ENCODE data around the gene VIPR2. TPM values are rescaled to one million over a fixed set of nuclear protein-coding genes. Genes with fewer than 3 reads are reported as not detected.
"Not testable (repeated sequence)": the region's sequence is repeated elsewhere in the genome, so short reads cannot be mapped to it uniquely, and the experiment has no call there.

Gene VIPR2
- total RNA-seq, 2 donors from 2014 or later: 0.46 to 3.0 TPM

DNA sequence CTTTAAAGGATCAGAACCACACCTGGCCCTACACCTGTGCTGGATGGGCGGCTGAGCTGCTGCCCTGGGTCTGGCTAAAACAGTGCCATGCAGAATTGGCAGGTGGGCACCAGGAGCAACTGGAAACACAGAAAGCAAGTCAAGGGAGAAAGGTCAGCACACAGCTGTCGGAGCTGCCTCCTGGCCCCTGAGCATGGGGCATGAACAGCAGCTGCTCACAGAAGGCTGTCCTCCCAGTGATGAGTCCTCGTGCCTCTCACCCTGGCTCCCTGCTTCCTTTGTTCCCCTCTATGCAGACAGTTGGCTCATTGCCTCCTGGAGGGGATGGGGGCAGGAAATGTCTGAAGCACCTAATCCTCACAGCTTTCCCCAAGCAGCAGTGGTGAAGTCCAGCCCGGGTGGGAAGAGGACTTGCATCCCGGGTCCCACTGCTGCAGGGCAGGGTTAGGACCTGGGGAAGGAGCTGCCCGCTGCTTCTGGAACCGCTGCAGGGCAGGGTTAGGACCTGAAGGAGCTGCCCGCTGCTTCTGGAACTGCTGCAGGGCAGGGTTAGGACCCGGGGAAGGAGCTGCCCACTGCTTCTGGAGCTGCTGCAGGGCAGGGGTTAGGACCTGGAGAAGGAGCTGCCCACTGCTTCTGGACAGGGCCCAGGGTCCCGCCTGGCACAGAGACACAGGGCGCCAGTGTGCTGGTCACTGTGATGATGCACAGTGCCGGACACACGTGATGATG lies 37.3 kb downstream of the VIPR2 start:
- H3K9me3 Mint-ChIP-seq: peaks cover 0 to under 1% of the 10 kb centered on the region in 2 donors
- no peaks in the 10 kb centered on the region for H3K36me3 Mint-ChIP-seq (ENCODE audit: insufficient read depth in 2 of 2)
- peaks cover 4% of the 10 kb centered on the region for H3K27me3 Mint-ChIP-seq (ENCODE audit: low read depth)
- no peak overlapping the region for H3K27ac Mint-ChIP-seq
- ATAC-seq (replicated peaks in 1 of 2): no peak
- peaks cover 4% of the 10 kb centered on the region for H3K4me1 Mint-ChIP-seq (ENCODE audit: low read depth)
- H3K4me3 Mint-ChIP-seq: no peak overlapping the region
- DNase-seq: no peak

DNA sequence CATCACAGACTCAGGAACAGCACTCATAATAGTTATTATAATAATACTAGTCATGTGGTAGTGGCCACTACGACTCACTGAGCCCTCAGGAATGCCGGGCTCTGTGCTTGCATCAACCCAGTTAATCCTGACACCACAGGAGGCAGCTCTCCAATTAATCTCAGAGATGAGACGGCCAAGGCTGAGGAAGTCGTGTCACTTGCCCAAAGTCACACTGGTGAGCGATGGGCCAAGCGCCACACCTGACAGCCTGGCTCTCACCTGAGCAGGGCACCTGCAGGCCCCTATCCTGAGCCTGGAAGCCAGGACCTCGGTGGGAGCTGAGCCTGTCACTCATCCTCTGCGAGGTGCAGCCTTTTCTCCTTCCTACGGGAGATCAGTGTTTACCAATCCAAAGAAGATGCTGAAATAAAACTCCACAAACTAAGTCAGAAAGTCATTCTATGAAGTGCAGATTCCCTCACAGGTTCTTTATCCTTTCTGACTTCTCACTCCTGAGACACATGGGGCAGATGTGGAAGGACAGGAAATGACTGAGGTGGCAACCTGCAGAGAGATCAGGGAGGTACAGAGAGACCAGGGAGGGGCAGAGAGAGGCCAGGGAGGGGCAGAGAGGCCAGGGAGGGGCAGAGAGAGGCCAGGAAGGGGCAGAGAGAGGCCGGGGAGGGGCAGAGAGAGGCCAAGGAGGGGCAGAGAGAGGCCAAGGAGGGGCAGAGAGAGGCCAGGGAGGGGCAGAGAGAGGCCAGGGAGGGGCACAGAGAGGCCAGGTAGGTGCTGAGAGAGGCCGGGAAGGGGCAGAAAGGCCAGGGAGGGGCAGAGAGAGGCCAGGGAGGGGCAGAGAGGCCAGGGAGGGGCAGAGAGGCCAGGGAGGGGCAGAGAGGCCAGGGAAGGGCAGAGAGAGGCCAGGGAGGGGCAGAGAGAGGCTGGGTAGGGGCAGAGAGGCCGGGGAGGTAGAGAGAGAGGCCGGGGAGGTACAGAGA lies 38.5 kb downstream of the VIPR2 start:
- no peak overlapping the region for H3K27ac Mint-ChIP-seq
- no peaks in the 10 kb centered on the region for H3K27me3 Mint-ChIP-seq (ENCODE audit: low read depth)
- ATAC-seq (replicated peaks in 1 of 2): no peak

DNA sequence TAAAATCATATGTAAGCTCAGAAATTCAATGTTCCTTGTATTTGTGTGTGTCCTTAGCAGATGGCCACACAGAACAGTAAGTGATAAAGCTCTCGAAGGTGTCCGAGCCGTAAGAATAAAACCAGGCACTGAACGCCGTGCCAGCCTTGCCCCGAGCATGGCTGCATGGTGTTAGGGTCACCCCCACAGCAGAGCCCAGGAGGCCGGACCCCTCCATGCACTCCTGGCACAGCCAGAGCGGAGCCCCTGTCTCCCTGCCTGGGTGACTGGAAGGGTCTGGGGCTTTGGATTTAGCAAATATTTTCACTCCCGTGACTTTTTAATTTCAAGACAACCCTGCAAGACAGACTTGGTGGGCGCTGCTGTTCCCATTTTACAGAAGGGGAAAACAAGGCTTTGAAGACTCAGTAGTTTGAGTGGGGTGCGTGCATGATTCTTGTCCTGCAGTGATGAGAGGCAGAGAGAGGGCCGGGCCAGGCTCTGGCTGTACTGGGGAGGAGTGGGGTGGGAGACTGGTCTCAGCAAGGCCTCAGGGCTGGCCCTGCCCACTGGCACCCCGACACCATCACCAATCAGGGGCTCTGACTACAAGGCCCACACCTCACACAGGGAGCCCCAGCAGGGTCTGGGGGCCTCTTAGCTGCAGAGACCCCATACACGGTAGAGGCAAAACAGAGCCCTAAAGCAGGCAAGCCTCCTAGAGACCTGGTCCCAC lies 39.4 kb downstream of the VIPR2 start:
- ATAC-seq (replicated peaks in 1 of 2) (no peak), DNase-seq (no peak)
- H3K36me3 Mint-ChIP-seq (ENCODE audit: insufficient read depth in 2 of 2): peaks cover 5% of the 10 kb centered on the region in 2 donors
- H3K27ac Mint-ChIP-seq: no peak overlapping the region
- no peak overlapping the region for H3K4me3 Mint-ChIP-seq
- H3K4me1 Mint-ChIP-seq (ENCODE audit: low read depth): peaks cover 4% of the 10 kb centered on the region
- peaks cover 2 to 6% of the 10 kb centered on the region in 2 donors for H3K9me3 Mint-ChIP-seq
- no peaks in the 10 kb centered on the region for H3K27me3 Mint-ChIP-seq (ENCODE audit: low read depth)

More for the DNA sequence above, 38.5 kb downstream of the VIPR2 start:
- Mint-ChIP-seq H3K4me3 (no peak overlapping the region), H3K36me3 (ENCODE audit: insufficient read depth in 2 of 2) (peaks cover 4 to 5% of the 10 kb centered on the region in 2 donors), H3K9me3 (peaks cover under 1 to 3% of the 10 kb centered on the region in 2 donors), H3K4me1 (ENCODE audit: low read depth) (peaks cover 4% of the 10 kb centered on the region)
- no peak for DNase-seq

DNA sequence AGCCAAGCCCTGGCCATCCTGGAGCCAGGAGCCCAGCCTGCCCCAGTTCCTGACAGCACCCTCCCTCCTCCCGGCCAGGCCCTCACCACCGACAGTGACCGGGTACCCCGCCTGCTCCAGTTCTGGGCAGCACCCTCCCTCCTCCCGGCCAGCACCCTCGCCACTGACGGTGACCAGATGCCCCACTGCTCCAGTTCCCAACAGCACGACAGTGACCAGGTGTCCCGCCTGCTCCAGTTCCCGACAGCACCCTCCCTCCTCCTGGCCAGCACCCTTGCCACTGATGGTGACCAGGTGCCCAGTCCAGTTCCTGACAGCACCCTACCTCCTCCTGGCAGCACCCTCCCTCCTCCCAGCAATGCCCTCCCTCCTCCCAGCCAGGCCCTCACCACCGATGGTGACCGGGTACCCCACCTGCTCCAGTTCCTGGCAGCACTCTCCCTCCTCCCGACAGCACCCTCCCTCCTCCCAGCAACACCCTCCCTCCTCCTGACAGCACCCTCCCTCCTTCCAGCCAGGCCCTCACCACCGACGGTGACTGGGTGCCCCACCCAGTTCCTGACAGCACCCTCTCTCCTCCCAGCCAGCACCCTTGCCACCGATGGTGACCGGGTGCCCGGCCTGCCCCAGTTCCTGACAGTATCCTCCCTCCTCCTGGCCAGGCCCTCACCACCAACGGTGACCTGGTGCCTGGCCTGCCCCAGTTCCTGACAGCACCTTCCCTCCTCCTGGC lies 40.3 kb downstream of the VIPR2 start:
- H3K36me3 Mint-ChIP-seq (ENCODE audit: insufficient read depth in 2 of 2): peaks cover 5% of the 10 kb centered on the region in 2 donors
- H3K9me3 Mint-ChIP-seq: peaks cover 2 to 6% of the 10 kb centered on the region in 2 donors
- no peak for ATAC-seq (replicated peaks in 1 of 2)
- H3K4me1 Mint-ChIP-seq (ENCODE audit: low read depth): peaks cover 4% of the 10 kb centered on the region
- no peaks in the 10 kb centered on the region for H3K27me3 Mint-ChIP-seq (ENCODE audit: low read depth)
- H3K27ac Mint-ChIP-seq: no peak overlapping the region
- no peak overlapping the region for H3K4me3 Mint-ChIP-seq
- DNase-seq: no peak

DNA sequence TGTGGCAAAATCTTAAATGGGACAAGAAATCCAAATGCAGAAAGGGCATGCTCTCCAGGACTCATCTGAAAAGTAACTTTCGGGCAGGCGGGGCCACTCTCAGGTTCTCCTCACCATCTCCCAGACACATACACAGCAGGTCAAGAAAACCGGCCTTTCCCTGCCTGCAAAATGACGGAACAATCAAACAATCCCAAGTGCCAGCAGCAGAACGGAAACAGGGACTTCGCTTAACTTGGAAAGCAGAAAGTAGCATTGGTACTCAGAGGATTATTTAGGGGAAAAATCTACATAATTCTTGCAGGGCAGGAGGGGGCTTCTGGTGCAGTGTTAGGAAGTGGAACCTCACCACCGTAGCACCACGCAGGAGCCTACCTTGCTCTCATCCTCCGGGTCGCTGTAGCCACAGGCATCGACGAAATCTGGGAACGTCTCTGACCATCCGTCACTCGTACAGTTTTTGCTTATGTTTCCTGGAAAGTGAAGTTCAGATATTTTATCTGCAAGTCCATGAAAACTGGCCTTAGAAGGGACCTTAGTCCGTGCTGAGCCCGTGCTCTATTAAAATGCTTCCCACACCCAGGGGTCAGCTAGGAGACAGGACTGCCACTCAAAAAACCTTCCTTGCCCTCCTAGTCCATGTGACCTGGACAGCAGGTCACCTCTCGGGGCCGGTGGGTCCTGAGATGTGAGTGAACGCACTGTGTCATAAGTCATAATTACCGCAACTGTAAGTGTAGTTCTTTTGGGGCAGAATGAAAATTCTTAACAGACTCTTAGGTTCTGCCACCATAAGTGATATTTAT lies 41.1 kb downstream of the VIPR2 start:
- Mint-ChIP-seq H3K36me3 (ENCODE audit: insufficient read depth in 2 of 2) (peaks cover 5% of the 10 kb centered on the region in 2 donors), H3K27ac (no peak overlapping the region), H3K9me3 (peaks cover 2 to 6% of the 10 kb centered on the region in 2 donors), H3K27me3 (ENCODE audit: low read depth) (no peaks in the 10 kb centered on the region), H3K4me3 (no peak overlapping the region), H3K4me1 (ENCODE audit: low read depth) (peaks cover 4% of the 10 kb centered on the region)
- ATAC-seq (replicated peaks in 1 of 2) (no peak), DNase-seq (no peak)

DNA sequence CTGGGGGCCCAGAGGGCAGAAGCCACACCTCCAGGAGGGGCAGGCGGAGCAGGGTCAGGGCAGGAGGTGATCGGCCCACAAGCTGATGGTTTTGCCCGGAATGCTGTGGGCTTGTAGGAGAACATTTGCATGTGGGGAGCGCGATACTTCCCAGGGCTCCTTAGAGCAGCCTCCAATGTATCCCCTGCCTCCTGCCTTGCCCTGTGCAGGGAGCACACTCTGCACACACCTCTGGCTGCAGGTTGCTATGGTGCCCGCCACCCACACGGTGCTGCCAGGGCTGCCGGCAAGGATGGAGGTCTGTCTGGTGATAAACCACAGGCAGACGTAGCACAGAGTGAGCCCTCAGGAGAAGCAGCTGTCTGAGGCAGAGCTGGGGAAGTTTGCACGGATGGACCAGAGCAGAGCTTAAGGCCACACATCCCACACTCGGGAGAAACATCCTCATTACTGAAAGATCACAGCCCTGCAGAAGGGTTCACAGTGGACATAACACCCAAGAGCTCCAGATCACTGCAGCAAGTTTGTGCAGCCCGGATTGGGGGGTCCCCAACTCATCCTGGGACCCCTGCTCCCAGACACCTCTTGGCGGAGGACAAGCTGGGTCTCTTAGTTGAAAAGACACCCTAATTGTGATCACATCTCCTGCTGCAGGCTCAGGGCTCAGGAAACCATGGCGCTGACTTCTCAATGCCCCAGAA lies 41.8 kb downstream of the VIPR2 start:
- no peak for ATAC-seq (replicated peaks in 1 of 2)
- Mint-ChIP-seq H3K4me3 (no peak overlapping the region), H3K9me3 (peaks cover 2 to 6% of the 10 kb centered on the region in 2 donors), H3K36me3 (ENCODE audit: insufficient read depth in 2 of 2) (peaks cover 5% of the 10 kb centered on the region in 2 donors), H3K27me3 (ENCODE audit: low read depth) (no peaks in the 10 kb centered on the region), H3K27ac (no peak overlapping the region), H3K4me1 (ENCODE audit: low read depth) (peaks cover 4% of the 10 kb centered on the region)
- DNase-seq: no peak

DNA sequence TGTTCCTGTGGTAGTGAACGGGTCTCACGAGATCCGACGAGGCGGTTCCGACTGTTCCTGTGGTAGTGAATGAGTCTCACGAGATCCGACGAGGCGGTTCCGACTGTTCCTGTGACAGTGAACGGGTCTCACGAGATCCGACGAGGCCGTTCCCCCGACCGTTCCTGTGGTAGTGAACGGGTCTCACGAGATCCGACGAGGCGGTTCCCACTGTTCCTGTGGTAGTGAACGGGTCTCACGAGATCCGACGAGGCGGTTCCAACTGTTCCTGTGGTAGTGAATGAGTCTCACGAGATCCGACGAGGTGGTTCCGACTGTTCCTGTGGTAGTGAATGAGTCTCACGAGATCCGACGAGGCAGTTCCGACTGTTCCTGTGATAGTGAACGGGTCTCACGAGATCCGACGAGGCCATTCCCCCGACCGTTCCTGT lies 43.0 kb downstream of the VIPR2 start:
- H3K4me3 Mint-ChIP-seq; ATAC-seq (replicated peaks in 1 of 2); H3K4me1 Mint-ChIP-seq (ENCODE audit: low read depth); H3K36me3 Mint-ChIP-seq (ENCODE audit: insufficient read depth in 2 of 2); DNase-seq; H3K27ac Mint-ChIP-seq; H3K27me3 Mint-ChIP-seq (ENCODE audit: low read depth); H3K9me3 Mint-ChIP-seq: not testable (repeated sequence)

DNA sequence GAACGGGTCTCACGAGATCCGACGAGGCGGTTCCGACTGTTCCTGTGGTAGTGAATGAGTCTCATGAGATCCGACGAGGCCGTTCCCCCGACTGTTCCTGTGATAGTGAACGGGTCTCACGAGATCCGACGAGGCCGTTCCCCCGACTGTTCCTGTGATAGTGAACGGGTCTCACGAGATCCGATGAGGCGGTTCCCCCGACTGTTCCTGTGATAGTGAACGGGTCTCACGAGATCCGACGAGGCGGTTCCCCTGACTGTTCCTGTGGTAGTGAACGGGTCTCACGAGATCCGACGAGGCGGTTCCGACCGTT lies 43.6 kb downstream of the VIPR2 start:
- not testable (repeated sequence) for H3K36me3 Mint-ChIP-seq (ENCODE audit: insufficient read depth in 2 of 2); H3K27ac Mint-ChIP-seq; ATAC-seq (replicated peaks in 1 of 2); H3K9me3 Mint-ChIP-seq; H3K27me3 Mint-ChIP-seq (ENCODE audit: low read depth); DNase-seq; H3K4me1 Mint-ChIP-seq (ENCODE audit: low read depth); H3K4me3 Mint-ChIP-seq

DNA sequence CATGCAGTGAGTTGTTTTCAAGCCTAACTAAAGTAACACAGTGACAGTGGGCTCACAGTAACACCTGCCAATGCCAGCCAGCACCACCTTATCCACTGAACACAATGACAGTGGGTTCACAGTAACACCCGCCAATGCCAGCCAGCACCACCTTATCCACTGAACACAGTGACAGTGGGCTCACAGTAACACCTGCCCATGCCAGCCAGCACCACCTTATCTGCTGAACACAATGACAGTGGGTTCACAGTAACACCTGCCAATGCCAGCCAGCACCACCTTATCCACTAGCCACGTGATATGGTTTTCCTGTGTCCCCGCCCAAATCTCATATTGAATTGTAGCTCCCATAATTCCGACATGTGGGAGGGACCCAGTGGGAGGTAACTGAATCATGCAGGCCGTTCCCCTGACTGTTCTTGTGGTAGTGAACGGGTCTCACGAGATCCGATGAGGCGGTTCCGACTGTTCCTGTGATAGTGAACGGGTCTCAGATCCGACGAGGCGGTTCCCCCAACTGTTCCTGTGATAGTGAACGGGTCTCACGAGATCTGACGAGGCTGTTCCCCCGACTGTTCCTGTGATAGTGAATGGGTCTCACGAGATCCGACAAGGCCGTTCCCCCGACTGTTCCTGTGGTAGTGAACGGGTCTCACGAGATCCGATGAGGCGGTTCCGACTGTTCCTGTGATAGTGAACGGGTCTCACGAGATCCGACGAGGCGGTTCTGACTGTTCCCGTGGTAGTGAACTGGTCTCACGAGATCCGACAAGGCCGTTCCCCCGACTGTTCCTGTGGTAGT lies 44.2 kb downstream of the VIPR2 start:
- not testable (repeated sequence) for ATAC-seq (replicated peaks in 1 of 2); H3K9me3 Mint-ChIP-seq; H3K27ac Mint-ChIP-seq; DNase-seq; H3K4me3 Mint-ChIP-seq; H3K36me3 Mint-ChIP-seq (ENCODE audit: insufficient read depth in 2 of 2); H3K27me3 Mint-ChIP-seq (ENCODE audit: low read depth); H3K4me1 Mint-ChIP-seq (ENCODE audit: low read depth)

DNA sequence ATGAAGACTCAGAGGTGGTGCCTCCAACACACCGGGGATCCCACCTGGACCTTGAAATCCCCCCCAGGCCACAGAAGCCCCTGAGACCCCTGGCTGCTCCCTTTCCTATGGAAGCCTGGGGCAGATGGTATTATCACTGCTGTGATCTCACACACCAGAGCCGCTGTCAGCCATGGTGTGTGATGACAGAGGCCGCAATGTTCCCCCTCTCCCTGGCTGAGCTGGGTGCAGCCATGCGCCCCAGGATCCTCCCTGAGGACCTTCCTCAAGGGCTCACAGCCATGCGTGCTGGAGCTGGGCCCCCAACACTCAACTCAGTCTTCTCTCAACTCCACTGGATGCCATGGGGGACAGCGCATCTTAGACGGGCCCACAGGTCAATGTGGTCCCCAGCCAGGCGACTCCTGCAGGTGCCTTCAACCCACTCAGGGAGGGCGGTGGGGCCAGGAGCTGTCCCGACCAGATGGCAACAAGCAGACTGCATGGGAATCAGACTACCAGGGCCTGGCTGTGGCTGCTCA lies 44.9 kb downstream of the VIPR2 start:
- Mint-ChIP-seq H3K27me3 (ENCODE audit: low read depth) (no peaks in the 10 kb centered on the region), H3K27ac (no peak overlapping the region), H3K9me3 (peaks cover 2 to 6% of the 10 kb centered on the region in 2 donors), H3K4me3 (no peak overlapping the region), H3K4me1 (ENCODE audit: low read depth) (no peaks in the 10 kb centered on the region), H3K36me3 (ENCODE audit: insufficient read depth in 2 of 2) (peaks cover 5% of the 10 kb centered on the region in 2 donors)
- no peak for DNase-seq
- no peak for ATAC-seq (replicated peaks in 1 of 2)

All from activated T-cell treated with anti-CD3 and anti-CD28 coated beads, Interleukin-2, amount 50 U/mL, for 72 hours (primary cell).